DLD1 (cell line): ENCODE data around the gene BARX2.
"Not testable (repeated sequence)": the region's sequence is repeated elsewhere in the genome, so short reads cannot be mapped to it uniquely, and the experiment has no call there.

Experiments used
- in situ Hi-C: cut with HindIII; loops from 2 replicates; pipeline ENCODE4 v1.10.0; 2017; ENCODE audit warnings: low sequenced_read_pairs

The BARX2 gene, protein sequence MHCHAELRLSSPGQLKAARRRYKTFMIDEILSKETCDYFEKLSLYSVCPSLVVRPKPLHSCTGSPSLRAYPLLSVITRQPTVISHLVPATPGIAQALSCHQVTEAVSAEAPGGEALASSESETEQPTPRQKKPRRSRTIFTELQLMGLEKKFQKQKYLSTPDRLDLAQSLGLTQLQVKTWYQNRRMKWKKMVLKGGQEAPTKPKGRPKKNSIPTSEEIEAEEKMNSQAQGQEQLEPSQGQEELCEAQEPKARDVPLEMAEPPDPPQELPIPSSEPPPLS

DNA sequence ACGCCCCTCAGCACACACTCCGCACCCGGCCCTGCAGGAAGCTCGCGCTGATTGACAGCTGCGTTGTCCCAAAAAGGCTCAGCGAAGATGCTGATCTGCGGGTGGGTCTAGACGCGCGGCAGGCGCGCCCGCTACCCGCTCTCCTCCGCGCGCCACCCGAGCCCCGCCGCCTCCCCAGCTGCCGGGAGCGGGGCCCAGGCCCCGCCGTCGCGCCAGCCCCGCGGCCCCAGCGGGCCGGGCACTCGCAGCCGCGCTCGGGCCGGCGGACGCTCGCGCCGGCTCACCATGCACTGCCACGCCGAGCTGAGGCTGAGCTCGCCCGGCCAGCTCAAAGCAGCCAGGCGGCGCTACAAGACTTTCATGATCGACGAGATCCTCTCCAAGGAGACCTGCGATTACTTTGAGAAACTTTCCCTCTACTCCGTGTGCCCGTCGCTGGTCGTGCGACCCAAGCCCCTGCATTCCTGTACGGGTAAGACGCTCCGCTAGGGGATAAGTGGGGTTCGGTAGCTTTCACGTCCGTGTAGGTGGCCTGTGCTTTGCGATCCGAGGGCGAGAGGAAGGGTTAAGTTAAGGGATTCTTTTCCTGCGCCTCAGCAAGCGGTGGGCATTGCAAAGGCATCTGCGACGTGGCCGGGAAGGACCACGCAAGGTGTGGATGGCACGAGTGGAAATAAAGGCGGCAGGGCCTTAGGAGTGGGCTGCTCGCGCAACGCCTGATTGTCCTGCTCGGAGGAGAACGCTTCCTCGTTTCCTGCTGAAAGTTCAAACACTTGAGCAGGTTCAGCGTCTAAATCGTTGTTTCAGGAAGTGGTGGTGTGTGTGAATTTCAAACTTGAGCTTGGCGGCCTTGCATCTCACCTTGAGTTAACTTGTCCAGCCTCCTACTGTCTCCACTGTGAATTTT is at the start of gene BARX2:
Gene BARX2, plus strand, starts transcription at position 98 of the 907 bp plus-strand sequence. Its CDS starts 188 bp downstream, at position 286.
- in situ Hi-C loops = no loop called here

DNA sequence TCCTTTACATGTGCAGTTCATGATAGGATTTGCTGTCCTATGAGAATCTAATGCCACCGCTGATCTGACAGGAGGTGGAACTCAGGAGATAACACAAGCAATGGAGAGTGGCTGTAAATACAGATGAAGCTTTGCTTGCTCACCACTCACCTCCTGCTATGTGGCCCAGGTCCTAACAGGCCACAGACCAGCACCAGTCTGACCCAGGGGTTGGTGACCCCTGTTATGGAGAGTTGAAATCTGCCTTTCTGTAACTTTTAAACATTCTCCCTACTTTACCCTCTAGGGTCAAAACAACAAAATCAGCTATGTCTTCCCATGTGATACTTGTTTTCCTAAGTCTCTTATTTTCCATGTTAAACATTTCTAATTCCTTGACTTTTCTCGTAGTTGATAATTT is 48.7 kb upstream of the BARX2 start:
- in situ Hi-C loops = no loop called here

- in situ Hi-C loops = not testable (repeated sequence)
These were observed 47.9 kb upstream of the BARX2 start for GRCh38 chr11:129327708-129328107.

DNA sequence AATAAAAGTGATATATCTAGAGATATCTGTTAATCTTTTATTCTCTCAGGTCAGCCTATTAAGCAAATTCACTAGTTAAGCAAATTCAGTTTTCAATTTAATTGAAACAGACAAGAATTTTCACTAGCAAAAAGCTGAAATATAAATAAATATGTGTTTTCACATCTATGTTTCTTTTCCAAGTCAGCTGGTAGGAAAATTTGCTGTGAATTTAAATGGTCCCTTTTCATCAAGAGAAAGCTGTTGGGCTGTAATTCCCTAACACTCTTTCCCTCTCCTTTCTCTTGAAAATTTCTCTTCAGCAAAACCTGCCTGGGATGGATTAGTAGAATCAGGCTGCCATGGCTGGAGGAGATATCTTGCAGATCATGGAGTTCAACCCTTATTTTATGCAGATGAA is 46.9 kb upstream of the BARX2 start:
- in situ Hi-C loops = no loop called here

DNA sequence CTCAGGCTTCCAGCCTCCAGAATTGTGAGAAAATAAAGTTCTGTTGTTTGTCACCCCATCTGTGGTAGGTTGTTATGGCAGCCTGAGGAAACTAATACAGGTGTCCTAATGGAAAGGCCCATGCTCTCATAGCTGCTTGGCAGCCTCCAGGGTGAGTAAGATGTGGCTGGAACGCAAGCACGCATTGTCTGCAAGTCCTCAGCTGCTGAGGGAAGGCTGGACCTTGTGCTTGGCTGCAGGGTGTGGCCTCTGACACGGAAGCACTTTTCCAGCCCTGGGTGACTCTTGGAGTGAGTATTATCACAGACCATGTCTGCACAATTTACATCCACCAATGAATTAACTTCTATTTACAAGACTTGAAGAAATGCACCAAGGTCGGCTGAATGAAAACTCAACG is 44.4 kb upstream of the BARX2 start:
- in situ Hi-C loops = no loop called here

DNA sequence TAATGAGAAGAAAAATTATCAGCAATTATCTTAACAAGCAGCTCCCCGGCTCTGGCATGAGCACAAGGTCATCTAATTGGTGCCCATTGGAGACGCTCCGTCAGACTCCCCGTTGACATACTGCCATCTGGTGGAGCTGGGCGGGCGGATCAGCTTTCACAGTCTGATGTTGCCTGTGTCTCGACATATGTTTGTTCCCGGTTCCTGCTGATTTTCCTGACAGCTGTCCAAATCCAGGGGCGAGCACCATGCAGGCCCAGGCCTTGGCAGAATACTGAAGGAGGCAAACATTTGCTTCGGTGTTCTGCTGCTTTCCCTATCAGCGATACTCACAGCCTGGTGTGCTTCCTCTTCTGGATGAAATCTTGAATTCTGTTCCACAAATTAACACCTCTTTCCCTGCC is 43.8 kb upstream of the BARX2 start:
- in situ Hi-C loops = no loop called here

DNA sequence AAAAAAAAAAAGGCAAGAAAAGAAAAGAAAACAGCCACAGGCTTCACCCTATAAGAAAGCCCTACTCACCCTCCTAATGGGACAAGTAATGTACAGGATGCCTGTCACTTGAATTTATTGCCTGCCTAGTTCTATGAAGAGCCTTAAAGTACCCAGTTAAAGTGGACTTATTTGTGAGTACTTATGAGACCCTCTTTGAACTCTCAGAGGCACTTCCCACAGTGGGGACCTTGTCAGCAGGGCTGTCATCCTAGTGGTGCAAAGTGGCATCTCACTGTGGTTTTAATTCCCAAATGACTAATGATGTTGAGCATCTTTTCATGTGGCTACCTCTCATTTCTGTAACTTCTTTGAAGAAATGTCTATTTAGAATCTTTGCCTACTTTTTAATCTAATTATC is 41.8 kb upstream of the BARX2 start:
- in situ Hi-C loops = no loop called here

DNA sequence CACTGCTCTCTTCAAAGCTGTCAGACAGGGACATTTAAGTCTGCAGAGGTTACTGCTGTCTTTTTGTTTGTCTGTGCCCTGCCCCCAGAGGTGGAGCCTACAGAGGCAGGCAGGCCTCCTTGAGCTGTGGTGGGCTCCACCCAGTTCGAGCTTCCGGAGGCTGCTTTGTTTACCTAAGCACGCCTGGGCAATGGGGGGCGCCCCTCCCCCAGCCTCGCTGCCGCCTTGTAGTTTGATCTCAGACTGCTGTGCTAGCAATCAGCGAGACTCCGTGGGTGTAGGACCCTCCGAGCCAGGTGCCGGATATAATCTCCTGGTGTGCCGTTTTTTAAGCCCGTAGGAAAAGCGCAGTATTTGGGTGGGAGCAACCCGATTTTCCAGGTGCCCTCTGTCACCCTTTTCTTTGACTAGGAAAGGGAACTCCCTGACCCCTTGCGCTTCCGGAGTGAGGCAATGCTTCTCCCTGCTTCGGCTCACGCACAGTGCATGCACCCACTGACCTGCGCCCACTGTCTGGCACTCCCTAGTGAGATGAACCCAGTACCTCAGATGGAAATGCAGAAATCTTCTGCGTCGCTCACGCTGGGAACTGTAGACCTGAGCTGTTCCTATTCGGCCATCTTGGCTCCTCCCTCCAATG is 31.2 kb upstream of the BARX2 start:
- in situ Hi-C loops = not testable (repeated sequence)

DNA sequence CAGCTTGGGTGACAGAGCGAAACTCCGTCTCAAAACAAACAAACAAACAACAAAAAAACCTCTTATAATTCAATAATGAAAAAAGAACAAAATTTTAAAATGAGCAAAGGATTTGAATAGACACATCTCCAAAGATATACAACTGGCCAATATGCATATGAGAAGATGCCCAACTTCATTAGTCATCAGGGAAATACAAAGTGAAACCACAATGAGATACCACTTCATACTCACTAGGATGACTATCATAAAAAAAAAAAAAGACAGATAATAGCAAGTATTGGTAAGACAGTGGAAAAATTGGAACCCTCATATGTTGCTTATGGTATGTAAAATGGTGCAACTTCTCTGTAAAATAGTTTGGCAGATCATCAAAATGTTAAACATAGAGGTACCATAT is 28.7 kb upstream of the BARX2 start:
- in situ Hi-C loops = no loop called here

DNA sequence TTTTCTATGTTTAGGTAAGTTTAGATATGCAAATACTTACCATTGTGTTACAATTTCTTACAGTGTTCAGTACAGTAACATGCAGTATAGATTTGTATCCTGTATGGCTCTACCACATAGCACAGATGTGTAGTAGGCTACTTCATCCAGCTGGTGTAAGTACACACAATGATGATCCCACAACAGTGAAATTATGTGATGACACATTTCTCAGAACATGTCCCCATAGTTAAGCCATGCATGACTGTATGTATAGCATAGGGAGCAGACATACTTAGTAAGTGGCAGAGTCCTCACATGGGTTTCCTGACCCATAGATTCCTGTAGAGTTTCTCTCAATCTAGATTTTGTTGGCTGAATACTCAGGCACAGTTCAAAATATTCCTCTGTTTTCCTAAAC is 26.8 kb upstream of the BARX2 start:
- in situ Hi-C loops = no loop called here

- in situ Hi-C loops = loop anchor here (25.0 kb wide), 1 partner anchor 465 kb away; the partner anchor contains the start of gene KCNJ5
These were observed 23.0 kb upstream of the BARX2 start for GRCh38 chr11:129352676-129353075.

DNA sequence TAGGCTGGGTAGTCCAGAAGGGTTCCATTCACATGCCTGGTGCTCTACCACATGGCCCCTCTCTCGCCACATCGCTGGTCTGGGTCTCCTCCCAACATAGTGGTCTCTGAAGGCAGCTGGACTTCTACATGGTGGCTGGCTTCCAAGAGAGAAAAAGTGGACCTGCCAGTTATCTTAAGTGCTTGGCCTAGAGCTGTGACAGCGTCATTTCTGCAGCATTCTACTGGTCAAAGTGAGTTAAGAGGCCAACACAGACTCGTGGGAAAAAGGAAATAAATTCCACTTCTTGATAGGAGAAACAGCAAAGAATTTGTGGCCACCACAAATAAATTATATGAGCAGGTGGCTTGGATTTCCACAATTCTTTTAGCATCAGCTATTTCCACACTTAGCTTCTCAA is 21.0 kb upstream of the BARX2 start:
- in situ Hi-C loops = loop anchor here (25.0 kb wide), 1 partner anchor 467 kb away; the partner anchor contains the start of gene KCNJ5

GRCh38 chr11:129359748-129360147 is 15.9 kb upstream of the BARX2 start:
- in situ Hi-C loops = loop anchor here (5.0 to 25.0 kb wide), 2 partner anchors 388 to 472 kb away; partner anchors contain the start of gene KCNJ5

GRCh38 chr11:129364143-129364654 is 11.4 kb upstream of the BARX2 start:
- in situ Hi-C loops = loop anchor here (5.0 to 25.0 kb wide), 2 partner anchors 383 to 477 kb away; partner anchors contain the start of gene KCNJ5

DNA sequence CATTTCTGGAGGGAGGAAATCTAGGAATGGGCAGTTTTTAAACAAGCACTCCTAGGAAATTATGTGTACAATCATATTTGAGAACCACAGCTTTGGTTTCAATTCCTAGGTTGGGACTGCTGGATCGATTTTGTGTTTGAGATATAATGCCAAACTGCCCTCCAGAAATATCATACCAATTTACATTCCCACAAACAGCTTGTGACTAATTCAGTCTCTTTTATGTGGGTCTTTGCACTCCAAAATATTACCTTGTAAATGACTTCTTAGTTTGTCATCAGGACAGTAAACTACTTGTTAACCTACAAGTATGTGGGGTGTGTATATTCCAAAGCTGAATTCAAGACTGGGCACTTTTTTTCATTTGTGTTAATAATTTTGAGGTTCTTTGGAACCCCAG is 9.8 kb upstream of the BARX2 start:
- in situ Hi-C loops = loop anchor here (25.0 kb wide), 1 partner anchor 479 kb away; the partner anchor contains the start of gene KCNJ5

- in situ Hi-C loops = loop anchor here (25.0 kb wide), 1 partner anchor 480 kb away; the partner anchor contains the start of gene KCNJ5
These were observed 8.7 kb upstream of the BARX2 start for GRCh38 chr11:129366737-129367597.

DNA sequence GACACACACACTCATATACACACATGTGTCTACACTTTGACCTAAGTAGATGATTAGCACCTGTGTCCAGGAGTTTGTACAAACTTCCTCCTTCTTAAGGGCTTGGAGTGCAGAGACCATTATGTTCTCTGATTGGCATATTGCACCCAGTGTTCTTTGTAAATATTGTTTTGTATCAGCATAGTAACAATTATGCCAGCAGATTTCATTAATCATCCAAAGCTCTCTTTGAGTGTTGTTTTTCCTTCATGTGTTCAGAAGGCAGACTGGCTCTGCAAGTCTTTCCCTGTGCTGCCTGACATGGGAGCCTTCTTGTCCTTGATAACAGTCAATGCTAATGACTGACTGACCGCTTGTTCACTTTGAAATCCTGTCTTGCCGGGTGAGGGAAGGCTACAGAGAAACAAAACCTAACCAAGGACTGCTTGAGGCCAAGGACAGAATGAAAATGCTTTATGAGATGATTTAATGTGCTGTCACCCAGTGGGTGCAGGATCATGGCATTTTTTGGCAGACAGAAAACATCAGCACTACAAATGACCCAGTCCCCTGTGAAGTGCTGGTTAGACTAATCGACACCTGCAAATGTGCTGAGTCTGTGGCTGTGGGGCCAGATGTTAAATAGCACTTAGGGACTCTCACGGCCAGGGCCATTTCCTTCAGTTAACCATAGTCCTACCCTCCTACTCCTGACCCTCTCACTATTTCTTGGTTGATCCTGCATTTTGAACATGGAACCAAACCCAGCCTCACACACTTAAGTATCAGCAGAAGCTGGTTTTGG is 6.6 kb upstream of the BARX2 start:
- in situ Hi-C loops = loop anchor here (25.0 kb wide), 1 partner anchor 482 kb away; the partner anchor contains the start of gene KCNJ5

- in situ Hi-C loops = loop anchor here (25.0 kb wide), 1 partner anchor 483 kb away; the partner anchor contains the start of gene KCNJ5
These were observed 4.9 kb upstream of the BARX2 start for GRCh38 chr11:129370715-129371114.
